Putamen (tissue), 1 donor: ENCODE measurements around the gene VIPR2.
"Not testable (repeated sequence)": the region's sequence is repeated elsewhere in the genome, so short reads cannot be mapped to it uniquely, and the experiment has no call there.

ENCODE experiments used
- DNase-seq: peaks from one replicate; pipeline ENCODE4 v3.0.0-alpha.2; 2016; ENCODE audit warnings: low spot score

VIPR2 gene

DNA sequence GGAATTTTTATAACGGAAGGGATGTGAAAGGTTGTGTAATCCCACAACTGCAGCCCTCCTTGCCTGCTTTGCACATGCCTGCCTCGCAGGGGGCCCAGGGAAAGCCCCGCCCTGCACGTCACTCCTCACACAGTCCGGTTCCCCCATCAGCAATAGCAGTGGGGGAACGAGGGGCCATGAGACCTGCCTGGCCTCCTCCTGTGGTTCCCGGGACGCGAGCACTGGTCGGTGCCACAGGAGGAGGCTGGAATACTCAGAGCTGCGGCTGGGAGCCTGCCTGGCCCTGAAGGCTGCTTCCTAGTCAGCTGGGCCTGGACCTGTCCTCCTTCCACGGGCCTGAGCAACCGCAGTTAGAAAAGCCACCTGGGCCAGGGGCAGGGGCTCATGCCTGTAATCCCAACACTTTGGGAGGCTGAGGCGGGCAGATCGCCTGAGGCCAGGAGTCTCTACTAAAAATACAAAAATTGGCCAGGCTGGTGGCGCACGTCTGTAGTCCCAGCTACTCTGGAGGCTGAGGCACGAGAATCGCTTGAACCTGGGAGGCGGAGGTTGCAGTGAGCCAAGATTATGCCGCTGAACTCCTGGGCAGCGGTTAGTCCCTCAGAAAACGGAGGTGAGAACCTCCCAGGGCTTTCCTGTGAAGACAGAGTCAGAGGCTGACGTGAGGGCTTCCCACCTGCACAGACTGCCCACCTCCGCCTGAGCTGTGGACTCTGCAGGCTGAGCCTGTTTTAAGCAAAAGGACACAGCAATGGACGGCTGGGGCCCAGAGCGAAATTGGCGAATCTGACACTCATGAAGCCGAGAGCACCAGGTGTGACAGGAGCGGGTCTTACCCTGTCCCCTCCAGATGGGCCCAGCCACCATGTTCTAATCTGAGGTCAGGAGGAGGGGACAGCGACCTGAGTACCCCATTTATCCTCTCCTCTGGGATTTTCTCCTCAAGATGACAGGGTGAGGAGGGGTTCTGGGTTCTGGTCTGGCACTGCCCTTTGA, 52.9 kb downstream of the VIPR2 start:
- DNase-seq = no peak

DNA sequence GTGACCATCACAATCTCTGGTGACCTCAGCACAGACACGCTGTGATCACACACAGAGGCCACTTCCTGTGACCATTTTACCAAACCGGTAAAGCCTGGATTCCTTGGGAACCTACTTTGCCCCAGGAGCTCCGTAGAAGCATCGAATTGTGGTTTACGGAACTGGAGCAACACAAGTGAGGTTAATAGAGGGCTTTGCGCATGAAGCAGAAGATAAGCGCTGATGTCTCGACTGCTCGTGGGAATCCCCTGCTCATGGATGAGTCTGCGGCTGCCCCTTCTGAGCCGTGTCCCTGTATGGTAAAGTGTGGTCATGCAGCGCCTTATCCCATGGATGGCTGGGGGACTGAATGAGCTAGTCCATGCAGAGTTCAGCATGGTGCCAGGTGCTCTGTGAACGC, 53.6 kb downstream of the VIPR2 start:
- DNase-seq = no peak

DNA sequence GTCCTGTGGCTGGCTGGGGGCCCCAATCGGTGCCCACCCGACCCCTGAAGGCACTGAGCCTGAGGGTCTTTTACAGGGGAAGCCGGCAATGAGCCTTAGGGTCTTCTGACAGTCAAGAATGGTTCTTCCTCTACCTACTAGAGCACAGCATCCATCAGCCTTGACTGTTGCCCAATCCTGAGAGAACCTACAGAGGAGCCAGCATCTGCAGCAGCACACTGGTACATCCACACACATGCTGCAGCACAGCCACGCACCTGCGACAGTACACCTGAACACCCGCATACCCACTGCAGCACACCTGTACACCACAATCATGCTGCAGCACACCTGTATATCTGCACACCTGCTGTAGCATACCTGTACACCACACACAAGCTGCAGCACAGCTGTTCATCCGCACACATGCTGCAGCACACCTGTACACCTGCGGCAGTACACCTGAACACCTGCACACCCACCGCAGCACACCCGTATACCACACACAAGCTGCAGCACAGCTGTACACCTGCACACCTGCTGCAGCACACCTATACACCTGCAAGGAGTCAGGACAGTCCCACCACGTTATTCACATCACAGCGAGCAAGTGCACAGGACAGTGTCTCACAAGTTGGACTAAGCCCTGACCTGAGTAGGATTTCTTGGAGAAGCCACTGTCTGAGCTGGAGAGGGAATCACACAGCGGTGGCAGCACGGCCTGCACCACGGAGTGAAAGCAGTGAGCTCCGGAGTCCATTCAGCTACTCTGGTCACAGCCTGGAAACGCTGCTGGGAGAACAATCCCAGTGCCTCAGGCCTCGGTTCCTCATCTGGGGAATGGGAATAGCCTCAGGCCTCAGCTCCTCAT, 56.4 kb downstream of the VIPR2 start:
- no peak for DNase-seq

DNA sequence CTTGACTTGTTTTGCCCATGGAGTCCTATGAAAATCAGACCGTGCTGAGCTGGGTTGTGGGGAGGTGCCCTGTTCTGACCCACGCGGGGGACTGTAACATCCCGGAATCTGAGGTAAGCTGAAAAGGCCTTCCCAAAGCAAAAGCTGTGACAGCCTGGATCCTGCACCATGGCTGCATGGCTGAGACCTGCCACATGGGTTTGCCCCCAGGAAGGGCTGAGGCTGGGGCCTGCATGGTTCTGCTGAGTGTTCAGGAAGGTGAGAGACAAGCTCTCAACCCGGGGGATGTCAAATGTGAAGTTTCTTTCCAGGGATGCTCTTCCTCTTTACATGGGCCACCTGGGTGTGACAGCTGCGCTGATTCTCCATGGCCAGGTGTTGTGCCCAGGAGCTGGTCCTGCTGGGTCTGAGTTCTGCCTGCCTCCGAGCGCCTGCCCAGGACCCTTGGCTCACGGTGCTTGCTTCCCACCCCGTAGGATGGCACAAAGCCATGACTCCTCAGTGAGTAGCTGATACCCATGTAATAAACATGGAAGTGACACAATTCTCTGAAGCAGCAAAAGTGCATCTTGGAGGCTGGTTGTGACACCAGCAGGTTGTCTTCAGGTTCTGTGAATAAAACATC, 58.3 kb downstream of the VIPR2 start:
- DNase-seq = no peak

DNA sequence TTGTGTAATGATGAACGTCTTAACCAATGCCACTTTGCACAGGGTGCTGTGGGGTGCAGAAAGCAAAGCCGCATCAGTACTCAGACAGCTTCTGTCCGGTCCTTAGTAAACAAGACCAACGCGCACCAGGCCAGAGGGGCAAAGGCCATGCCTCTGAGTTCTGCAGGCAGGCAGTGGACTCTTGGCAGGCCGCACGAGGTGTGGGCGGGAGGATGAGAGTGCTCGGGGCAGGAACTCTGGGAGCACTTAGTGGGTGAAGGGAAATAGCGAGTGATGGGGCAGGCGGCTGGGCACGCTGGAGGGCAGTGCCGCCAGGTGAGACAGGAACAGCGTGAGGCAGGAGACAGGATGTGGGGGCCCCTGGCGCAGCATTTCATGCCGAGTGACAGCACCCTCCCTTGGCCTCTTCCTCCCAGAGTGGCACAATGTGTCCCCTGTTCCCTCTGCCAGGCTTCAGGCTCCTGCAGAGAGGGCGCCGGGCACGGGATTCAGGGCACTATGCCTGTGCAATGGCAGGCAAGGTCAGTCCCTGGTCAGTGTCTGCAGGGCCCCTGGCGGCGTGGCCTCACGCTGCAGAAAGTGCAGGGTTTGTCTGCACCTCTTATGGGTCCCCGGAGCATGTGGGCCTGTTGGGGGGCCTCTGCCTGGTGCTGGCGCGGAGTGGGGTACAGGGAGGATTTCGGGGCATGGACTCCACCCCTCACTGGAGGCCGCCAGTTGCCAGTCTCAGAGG, 60.4 kb downstream of the VIPR2 start:
- DNase-seq = no peak

DNA sequence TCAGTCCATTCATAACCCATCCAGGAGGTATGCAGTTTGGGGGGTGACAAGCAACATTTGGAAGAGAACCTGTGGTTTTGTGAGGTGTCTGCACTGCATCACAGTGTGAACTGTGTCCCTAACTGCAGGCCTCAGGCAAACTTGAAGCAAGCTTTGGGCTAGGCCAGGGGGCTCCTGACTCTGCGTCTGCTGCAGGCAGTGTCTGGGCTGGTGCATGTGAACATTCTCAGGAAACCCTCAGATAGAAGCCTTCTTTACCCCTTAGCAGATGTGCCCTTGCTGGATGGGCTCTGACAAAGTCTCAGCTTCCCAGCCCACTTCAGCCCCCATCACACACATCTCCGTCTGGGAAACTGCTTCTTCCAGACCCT, 61.0 kb downstream of the VIPR2 start:
- no peak for DNase-seq

DNA sequence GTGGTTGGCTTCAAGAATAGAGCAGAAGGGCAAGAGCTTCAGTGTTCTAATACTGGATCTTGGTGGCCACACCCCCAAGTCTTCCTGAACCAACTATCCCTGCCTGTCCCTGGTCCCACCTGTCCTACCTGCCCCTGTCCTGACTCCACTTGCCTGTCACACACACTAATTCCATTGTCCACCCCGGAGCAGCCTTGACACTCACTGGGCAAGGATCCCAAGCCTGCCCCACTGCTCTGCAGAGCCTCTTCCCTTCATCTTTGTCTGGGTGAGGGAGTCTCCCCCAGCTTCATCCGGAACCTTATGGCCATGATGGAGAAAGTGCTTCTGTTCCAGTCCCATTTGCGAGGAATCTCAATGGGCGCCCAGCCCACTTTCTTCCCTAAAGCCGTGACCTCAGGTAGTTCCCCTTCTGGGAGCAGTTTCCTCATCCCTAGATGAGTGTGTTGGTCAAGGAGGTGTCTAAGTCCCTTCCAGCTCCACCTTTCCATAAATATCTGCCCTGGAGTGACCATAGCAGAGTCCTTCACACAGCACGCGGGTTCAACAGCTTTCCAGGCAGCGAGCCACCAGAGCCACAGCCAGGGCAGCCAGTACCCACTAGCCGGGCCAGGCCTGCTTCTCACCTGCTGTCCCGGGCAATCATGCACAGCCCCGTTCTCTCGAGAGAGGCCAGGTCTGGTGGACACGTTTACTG, 61.5 kb downstream of the VIPR2 start:
- DNase-seq = no peak

DNA sequence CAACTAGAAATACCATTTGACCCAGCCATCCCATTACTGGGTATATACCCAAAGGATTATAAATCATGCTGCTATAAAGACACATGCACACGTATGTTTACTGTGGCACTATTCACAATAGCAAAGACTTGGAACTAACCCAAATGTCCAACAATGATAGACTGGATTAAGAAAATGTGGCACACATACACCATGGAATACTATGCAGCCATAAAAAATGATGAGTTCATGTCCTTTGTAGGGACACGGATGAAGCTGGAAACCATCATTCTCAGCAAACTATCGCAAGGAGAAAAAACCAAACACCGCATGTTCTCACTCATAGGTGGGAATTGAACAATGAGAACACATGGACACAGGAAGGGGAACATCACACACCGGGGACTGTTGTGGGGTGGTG, 62.6 kb downstream of the VIPR2 start:
- DNase-seq = not testable (repeated sequence)

DNA sequence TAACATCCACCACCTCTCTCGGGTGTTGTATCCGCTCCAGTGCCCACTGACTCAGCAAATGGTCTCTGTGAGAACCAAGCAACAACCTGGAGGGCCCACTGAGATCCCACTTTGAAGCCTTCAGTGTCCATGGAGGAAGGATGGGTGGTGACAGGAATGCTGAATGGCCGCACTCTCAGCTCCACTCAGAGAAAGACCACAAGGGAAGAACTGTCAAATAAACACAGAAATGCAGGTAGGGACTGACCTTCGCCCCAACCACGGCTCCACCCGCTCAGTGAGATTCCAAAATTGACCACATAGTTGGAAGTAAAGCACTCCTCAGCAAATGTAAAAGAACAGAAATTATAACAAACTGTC, 65.8 kb downstream of the VIPR2 start:
- DNase-seq = no peak

DNA sequence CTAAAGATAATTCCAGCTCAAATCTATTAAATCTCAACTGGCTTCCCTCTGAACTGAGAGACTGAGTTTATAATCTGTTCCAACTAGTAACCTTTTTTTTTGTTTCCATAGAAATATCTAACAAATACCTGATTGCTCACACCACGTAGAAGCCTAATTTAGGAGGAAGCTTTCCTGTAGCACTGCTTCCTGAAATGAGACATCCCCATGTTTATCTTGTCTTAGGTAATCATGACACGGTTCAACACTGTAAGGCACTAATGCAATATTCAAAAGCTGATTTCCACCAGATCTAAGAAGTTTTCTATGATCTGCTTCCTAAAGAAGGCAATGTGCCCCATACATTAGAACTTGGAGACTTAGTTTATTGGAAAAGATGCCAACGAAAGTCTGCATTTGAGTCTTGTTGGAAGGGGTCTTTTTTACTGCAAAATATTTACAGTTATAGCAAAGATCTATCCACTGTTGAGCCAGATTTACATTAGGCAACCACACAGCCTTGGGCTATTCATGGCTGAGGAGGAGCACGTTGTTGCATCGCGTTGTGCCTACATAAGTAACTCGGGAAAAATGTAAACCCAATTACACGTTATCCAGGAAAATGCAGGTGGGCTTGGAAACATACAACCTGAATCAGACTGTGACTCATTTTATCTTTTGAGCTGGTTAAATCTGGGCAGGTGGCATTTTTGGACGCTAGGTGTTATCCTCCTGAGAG, 66.3 kb downstream of the VIPR2 start:
- DNase-seq = no peak

DNA sequence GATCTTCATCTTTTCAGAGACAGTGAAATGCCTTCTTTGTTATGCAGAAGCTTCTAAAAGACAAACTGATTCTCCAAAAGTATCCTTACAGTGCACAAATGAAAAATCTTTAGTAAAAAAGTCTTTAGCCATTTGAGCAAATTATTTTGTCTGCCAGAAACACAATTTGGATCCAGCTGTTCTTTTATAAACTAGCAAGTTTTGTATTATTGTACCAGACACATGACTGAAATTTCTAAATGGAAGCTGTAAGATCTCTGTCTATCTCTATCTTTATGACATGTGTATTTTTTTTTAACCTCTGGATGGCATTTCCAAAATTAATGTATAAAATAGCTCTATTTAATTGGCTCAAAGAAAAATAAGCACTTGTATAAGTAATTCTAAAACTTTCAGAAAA, 68.3 kb downstream of the VIPR2 start:
- no peak for DNase-seq

DNA sequence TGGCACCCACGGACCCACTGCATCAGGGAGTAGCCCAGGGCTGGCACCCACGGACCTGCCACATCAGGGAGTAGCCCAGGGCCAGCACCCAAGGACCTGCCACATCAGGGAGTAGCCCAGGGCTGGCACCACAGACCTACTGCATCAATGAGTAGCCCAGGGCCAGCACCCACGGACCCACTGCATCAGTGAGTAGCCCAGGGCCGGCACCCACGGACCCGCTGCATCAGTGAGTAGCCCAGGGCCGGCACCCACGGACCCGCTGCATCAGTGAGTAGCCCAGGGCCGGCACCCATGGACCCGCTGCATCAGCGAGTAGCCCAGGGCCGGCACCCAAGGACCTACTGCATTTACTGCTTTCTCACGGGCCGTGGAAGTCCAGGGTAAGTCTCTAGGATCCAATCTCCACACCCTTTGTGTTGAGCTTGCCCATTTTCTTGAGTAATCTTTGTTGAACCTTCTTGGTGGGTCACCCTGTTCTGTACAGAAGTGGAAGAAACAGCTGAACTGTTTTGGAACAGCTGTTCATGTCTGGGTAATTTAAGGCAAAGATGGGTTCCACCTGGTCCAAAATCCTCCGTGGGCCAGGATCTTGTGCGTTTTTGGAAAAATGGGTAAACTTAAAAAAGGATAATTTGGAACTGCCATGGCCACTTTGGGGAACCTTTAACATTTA, 69.0 kb downstream of the VIPR2 start:
- DNase-seq = no peak

DNA sequence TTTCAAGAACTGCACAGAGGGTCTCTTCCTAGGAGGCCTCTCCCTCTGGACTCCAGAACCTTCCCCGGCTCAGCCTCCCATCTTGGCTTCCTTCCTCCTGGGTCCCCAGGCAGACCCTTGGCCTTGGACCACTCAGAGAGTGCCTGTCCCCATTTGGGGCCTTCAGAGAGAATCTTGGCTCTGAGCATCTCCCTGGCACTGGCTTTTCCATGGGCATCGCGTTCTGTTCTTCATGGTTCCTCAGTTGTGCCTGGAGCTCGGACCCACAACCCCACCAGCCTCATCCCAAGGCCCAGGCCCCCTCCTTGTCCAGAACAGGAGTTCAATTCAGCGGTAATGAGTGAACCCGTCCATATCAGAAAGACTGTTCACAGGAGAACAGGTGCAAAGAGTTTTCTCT, 73.4 kb downstream of the VIPR2 start:
- DNase-seq = no peak

DNA sequence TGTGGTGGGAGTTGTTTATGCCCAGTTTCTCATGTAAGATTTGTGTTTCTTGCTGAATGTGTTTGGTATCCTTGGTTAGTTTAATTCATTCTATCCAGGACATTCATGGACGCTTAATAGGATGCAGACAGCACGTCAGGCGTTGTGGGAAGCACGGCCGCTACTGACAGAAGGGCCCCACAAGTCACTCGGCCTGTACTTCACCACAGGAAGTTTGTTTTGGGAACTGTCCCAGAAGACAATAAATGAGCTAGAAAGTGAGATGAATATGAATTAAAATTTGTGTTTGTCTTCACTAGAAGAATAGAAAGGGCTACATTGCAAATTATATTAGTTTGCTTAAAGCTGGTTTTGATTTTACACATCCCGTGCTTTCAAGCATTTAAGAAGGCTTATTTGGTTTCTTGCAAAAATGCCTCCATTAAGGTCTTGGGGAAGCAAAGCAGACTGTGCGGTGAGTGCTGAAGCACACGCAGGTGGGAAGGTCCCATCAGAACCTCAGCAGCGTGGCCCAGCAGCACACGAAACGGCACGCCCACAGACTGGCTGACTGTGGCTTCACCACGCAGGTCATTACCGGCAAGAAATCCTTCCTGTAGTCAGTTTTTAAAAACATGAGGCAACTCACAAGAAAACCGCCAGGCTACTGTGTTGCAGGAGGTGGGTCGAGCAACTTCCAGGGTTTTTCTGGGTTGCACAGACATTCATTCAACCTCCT, 74.1 kb downstream of the VIPR2 start:
- DNase-seq = no peak

DNA sequence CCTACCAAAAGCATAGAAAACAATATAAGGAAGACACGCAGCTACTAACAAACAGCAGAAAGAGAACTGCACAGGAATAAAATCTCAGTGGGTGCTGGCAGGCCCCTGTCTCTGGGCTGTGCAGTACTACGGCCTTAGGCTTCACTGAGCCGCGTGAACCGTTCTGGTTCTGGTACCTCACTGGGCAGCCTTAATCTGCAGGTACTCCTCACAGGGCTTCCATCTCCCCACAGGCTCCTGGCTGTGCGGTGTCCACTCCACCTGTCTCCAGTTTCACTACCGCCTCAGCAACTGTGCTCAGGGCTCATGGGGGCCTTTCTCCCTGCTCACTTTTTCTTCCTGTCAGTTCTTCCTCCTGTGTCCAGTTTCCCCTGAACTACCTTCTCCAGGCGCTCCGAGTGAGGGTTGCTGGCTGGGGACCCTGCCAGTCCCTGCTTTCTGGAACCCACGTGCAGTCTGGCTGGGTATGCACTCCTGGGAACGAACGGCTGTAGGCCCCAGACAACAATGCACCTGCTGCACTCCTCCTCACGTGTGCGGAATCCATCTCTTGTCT, 75.7 kb downstream of the VIPR2 start:
- no peak for DNase-seq

DNA sequence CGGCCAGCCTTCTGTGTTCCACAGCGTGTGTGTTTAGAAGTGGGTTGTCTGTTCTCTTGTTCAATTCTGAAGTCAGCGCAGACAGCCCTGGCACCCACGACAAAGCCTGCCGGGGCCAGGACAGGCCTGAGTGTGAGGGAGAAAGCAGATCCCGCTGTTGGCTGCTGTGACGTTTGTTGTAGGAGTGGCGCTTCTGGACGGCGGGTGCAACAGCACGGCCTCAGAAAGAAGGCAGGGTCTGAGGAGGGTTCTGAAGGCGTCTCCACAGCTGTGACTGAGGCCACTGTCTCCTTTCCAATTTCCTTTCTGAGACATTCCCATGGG, 76.2 kb downstream of the VIPR2 start:
- DNase-seq = peak; percentile 44

DNA sequence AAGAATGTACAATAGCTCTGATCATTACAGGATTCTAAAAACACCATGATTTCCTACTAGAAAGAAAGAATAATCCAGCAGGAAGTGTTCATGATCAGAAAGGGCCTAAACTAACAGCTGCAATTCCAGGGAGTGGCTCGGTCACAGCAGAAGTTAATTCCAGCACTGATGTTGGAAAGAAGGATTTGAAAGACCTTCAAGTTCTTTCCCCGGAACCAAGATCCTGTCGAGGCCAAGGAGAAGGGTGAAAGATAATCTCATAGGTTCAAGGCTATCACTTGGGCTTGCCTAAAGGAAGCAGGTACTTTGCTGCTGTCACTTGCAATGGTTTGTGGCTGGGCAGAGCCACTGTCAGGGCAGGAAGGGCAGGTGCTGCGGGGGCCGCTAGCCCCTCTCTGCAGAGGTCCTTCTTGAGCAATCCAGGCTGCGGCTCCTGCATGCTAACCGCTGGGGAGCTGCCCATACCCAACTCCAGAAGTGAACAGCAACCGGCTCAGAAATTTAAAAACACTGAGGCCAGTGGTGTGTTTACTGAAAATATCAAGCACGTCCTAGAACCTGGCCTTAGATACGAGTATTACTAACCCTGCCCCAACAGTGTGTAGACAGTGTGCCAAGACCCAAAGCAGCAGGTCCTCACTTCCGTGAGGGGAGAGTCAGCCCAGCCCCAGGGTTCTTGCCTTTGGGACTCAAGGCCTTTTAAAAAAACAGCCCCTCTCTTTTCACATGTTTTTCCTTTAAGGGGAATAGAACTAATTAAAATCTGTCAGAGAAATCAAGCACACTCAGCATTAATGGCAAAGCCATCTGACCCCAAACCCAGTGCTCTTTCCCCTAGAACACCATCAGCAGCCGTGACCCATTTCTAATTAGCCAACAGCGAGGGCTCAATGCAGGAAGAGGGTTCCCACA, 76.8 kb downstream of the VIPR2 start:
- no peak for DNase-seq
